ENCODE results near the gene FNIP1. TPM values are rescaled to one million over a fixed set of nuclear protein-coding genes. Genes with fewer than 3 reads are reported as not detected.

Gene FNIP1
- total RNA-seq, 1 donor from 2014 or later: 14.4 TPM

DNA sequence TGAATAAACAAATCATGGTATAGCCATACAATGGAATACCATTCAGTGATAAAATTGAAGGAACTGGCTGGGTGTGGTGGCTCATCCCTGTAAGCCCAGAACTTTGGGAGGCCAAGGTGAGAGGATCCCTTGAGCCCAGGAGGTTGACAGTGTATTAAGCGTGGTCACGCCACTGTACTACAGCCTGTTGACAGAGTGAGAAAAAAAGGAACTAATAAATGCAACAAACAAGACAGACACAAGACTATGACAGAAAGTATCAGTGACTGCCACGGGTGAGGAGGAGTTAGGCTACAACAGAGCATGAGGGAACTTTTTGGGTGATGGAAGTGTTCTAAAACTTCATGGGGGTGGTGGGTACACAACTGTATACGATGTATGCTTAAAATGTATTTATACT, 2.2 kb downstream of the FNIP1 start:
- peak overlapping the region; percentile 96 for H3K4me3 ChIP-seq (ENCODE audit: low read depth, low read length)
- TF ChIP-seq, protein P1, sequence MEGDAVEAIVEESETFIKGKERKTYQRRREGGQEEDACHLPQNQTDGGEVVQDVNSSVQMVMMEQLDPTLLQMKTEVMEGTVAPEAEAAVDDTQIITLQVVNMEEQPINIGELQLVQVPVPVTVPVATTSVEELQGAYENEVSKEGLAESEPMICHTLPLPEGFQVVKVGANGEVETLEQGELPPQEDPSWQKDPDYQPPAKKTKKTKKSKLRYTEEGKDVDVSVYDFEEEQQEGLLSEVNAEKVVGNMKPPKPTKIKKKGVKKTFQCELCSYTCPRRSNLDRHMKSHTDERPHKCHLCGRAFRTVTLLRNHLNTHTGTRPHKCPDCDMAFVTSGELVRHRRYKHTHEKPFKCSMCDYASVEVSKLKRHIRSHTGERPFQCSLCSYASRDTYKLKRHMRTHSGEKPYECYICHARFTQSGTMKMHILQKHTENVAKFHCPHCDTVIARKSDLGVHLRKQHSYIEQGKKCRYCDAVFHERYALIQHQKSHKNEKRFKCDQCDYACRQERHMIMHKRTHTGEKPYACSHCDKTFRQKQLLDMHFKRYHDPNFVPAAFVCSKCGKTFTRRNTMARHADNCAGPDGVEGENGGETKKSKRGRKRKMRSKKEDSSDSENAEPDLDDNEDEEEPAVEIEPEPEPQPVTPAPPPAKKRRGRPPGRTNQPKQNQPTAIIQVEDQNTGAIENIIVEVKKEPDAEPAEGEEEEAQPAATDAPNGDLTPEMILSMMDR (conservative IDR thresholded peaks at IDR 0.05; ENCODE audit: low read depth, low read length): no peak
- no peak for DNase-seq (ENCODE audit: low read depth)

GRCh38 chr5:131792896-131793295, 3.9 kb downstream of the FNIP1 start:
- H3K4me3 ChIP-seq (ENCODE audit: low read depth, low read length): no peak overlapping the region
- no peak for DNase-seq (ENCODE audit: low read depth)
- TF ChIP-seq, protein P1 (conservative IDR thresholded peaks at IDR 0.05; ENCODE audit: low read depth, low read length): no peak

DNA sequence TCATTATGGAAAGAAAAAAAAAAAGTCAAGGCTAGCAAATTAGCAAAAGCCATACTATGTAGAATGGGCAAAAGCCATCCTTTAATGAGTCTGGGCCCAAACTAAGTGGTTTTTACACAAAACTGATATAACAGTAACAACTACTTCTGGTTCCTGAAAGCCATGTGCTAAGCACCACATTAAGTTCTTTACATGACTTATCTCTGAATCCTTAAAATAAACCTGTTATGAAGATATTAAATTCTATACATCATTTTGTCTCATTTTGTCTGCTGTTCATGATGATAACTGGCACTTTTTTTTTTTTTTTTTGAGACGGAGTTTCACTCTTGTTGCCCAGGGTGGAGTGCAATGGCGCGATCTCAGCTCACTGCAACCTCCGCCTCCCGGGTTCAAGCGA, 5.0 kb downstream of the FNIP1 start:
- DNase-seq (ENCODE audit: low read depth): no peak
- no peak overlapping the region for H3K4me3 ChIP-seq (ENCODE audit: low read depth, low read length)
- TF ChIP-seq, protein P1 (conservative IDR thresholded peaks at IDR 0.05; ENCODE audit: low read depth, low read length): no peak

DNA sequence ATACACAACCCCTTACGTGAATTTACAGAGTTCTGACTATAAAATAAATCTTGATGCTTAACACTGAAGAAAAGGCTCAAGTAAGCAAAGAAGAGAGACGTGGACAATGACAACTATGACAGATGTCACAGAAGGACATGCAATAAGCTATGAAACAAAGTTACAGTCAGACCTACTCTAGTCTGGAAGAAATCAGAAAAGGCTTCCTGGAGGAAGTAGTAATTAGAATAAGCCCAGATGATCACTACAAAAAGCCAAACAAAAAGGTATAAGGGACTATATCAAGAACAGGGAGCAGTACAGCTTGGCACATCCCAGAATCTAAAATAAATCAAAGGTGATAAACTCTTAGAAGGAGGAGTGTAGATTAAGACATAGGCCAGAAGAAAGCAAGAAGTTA, 6.3 kb downstream of the FNIP1 start:
- no peak overlapping the region for H3K4me3 ChIP-seq (ENCODE audit: low read depth, low read length)
- TF ChIP-seq, protein P1 (conservative IDR thresholded peaks at IDR 0.05; ENCODE audit: low read depth, low read length): no peak
- DNase-seq (ENCODE audit: low read depth): no peak

DNA sequence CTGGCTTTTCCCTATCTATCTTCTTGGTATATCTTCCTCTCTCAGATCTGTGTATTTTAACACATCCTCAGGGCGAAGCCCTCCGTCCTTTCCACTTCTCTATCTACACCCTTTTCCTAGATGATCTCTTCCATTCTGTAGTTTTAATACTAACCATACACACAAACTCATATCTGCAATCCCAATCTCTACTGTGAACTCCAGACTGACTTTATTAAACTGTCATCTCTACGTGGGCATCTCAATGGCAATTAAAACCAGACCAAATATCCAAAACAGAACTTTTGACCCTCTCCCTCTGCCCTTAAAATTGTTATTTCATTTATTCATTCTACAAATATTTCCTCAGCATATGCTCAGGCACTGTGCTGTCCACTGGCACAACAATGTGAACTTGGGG, 7.1 kb downstream of the FNIP1 start:
- no peak for DNase-seq (ENCODE audit: low read depth)
- H3K4me3 ChIP-seq (ENCODE audit: low read depth, low read length): no peak overlapping the region
- TF ChIP-seq, protein P1 (conservative IDR thresholded peaks at IDR 0.05; ENCODE audit: low read depth, low read length): no peak

DNA sequence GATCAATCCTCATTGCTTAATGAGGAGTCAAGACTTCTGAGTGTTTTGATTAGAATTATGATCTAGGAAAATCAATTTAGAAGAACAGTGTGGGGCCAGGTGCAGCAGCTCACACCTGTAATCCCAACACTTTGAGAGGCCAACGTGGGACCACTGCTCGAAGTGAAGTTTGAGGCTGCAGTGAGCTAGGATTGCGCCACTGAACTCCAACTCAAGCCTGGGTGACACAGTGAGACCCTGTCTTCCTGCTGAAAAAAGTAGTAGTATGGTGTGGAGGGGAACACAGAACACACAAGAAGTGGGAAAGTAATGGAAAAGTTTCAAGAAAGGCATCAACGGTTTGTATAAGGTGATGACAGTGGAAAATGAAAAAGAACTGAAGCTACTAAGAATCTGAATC, 9.1 kb downstream of the FNIP1 start:
- H3K4me3 ChIP-seq (ENCODE audit: low read depth, low read length): no peak overlapping the region
- TF ChIP-seq, protein P1 (conservative IDR thresholded peaks at IDR 0.05; ENCODE audit: low read depth, low read length): no peak
- no peak for DNase-seq (ENCODE audit: low read depth)

DNA sequence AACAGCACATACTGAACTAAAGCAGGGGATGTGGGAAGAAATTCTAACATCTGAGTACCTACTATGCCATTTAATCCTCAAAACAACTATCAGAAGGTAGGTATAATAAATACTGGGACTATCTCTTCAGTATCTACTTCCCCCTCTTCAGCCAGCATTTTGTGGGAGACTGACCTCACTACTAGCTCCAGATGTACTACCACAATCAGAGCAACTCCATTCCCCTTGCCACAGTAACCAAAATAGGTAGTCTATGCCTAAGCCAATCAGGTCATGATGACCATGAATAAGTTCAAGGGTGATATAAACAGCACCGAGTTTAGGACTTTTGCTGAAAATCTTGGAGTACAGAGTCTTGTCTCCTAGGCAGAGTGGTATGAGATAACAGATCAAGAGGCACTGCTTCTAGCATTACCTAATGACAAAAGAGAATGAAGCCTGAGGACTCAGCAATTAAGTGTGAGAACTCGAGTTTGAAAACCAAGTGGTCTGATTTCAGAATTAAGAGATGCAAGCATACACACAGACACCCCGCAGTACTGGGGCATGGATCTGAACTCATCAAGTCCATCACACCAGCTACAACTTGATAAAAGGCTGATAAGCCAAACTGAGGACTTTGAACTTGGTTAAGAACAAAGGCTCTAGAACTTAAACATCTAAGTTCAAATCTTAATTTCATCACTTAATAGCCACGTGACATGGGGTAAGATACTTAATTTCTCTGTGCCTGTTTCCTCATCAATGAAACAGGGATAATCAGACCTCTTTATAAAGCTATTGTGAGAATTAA, 9.7 kb downstream of the FNIP1 start:
- no peak overlapping the region for H3K4me3 ChIP-seq (ENCODE audit: low read depth, low read length)
- DNase-seq (ENCODE audit: low read depth): no peak
- TF ChIP-seq, protein P1 (conservative IDR thresholded peaks at IDR 0.05; ENCODE audit: low read depth, low read length): no peak
